ENCODE data around the gene GPR68. TPM values are rescaled to one million over a fixed set of nuclear protein-coding genes. Genes with fewer than 3 reads are reported as not detected.
"Not testable (repeated sequence)": the region's sequence is repeated elsewhere in the genome, so short reads cannot be mapped to it uniquely, and the experiment has no call there.

Gene GPR68
- total RNA-seq, 1 experiment from 2014 or later = not detected

GRCh38 chr14:91253795-91254323, 9.4 kb upstream of the GPR68 start:
- no peak overlapping the region for H3K27ac ChIP-seq

GRCh38 chr14:91252871-91253794, 8.6 kb upstream of the GPR68 start:
- Histone ChIP-seq H3K4me1 (replicated peaks) (peaks cover 5% of the 10 kb centered on the region), H3K27ac (no peak overlapping the region), H3K9me3 (replicated peaks) (no peaks in the 10 kb centered on the region), H3K4me3 (peak overlapping the region; percentile 37), H3K27me3 (replicated peaks) (peaks cover 4% of the 10 kb centered on the region), H3K36me3 (no peaks in the 10 kb centered on the region)
- DNase-seq (ENCODE audit: low read depth in 1 of 2, low spot score in 2 of 2) = no peak

More at GRCh38 chr14:91253795-91254323, 9.4 kb upstream of the GPR68 start:
- Histone ChIP-seq H3K27me3 (replicated peaks) (peaks cover 4% of the 10 kb centered on the region), H3K36me3 (no peaks in the 10 kb centered on the region), H3K9me3 (replicated peaks) (no peaks in the 10 kb centered on the region), H3K4me3 (peak overlapping the region; percentile 37), H3K4me1 (replicated peaks) (peaks cover 5% of the 10 kb centered on the region)
- DNase-seq (ENCODE audit: low read depth in 1 of 2, low spot score in 2 of 2) = no peak

GRCh38 chr14:91250912-91251311, 6.4 kb upstream of the GPR68 start:
- H3K36me3 ChIP-seq = no peaks in the 10 kb centered on the region
- peaks cover 5% of the 10 kb centered on the region for H3K4me1 ChIP-seq (replicated peaks)
- no peak overlapping the region for H3K27ac ChIP-seq
- no peak overlapping the region for H3K4me3 ChIP-seq
- H3K9me3 ChIP-seq (replicated peaks) = no peaks in the 10 kb centered on the region
- peaks cover 4% of the 10 kb centered on the region for H3K27me3 ChIP-seq (replicated peaks)
- DNase-seq (ENCODE audit: low read depth in 1 of 2, low spot score in 2 of 2) = no peak

GRCh38 chr14:91249841-91250616, 5.5 kb upstream of the GPR68 start:
- Histone ChIP-seq H3K36me3 (no peaks in the 10 kb centered on the region), H3K27me3 (replicated peaks) (peaks cover 4% of the 10 kb centered on the region), H3K9me3 (replicated peaks) (no peaks in the 10 kb centered on the region), H3K4me1 (replicated peaks) (peaks cover 5% of the 10 kb centered on the region), H3K4me3 (no peak overlapping the region), H3K27ac (no peak overlapping the region)
- no peak for DNase-seq (ENCODE audit: low read depth in 1 of 2, low spot score in 2 of 2)

- H3K9me3 ChIP-seq (replicated peaks) = no peaks in the 10 kb centered on the region
- no peaks in the 10 kb centered on the region for H3K36me3 ChIP-seq
- DNase-seq (ENCODE audit: low read depth in 1 of 2, low spot score in 2 of 2) = no peak
- no peak overlapping the region for H3K4me3 ChIP-seq
- H3K27ac ChIP-seq = no peak overlapping the region
- no peaks in the 10 kb centered on the region for H3K27me3 ChIP-seq (replicated peaks)
- H3K4me1 ChIP-seq (replicated peaks) = no peaks in the 10 kb centered on the region; the same call in 1 of the 2 replicates
Observed at GRCh38 chr14:91246051-91246852, 1.7 kb upstream of the GPR68 start.

- H3K9me3 ChIP-seq (replicated peaks); H3K27ac ChIP-seq; H3K36me3 ChIP-seq; H3K4me1 ChIP-seq (replicated peaks); H3K4me3 ChIP-seq; H3K27me3 ChIP-seq (replicated peaks); DNase-seq (ENCODE audit: low read depth in 1 of 2, low spot score in 2 of 2): not testable (repeated sequence)
Observed at GRCh38 chr14:91245616-91246015, 1.1 kb upstream of the GPR68 start.

- no peak overlapping the region for H3K27ac ChIP-seq
- no peak for DNase-seq (ENCODE audit: low read depth in 1 of 2, low spot score in 2 of 2)
- H3K27me3 ChIP-seq (replicated peaks) = no peaks in the 10 kb centered on the region
- H3K4me3 ChIP-seq = no peak overlapping the region
- H3K4me1 ChIP-seq (replicated peaks) = no peaks in the 10 kb centered on the region; the same call in 1 of the 2 replicates
- no peaks in the 10 kb centered on the region for H3K9me3 ChIP-seq (replicated peaks)
- no peaks in the 10 kb centered on the region for H3K36me3 ChIP-seq
Observed at GRCh38 chr14:91245029-91245428, 525 bp upstream of the GPR68 start.

- no peaks in the 10 kb centered on the region; the same call in 1 of the 2 replicates for H3K4me1 ChIP-seq (replicated peaks)
- no peaks in the 10 kb centered on the region for H3K36me3 ChIP-seq
- no peak overlapping the region for H3K27ac ChIP-seq
- H3K4me3 ChIP-seq = no peak overlapping the region
- no peaks in the 10 kb centered on the region for H3K27me3 ChIP-seq (replicated peaks)
- H3K9me3 ChIP-seq (replicated peaks) = no peaks in the 10 kb centered on the region
- DNase-seq (ENCODE audit: low read depth in 1 of 2, low spot score in 2 of 2) = no peak
Observed at GRCh38 chr14:91243074-91243471, 1.4 kb downstream of the GPR68 start.

- no peak for DNase-seq (ENCODE audit: low read depth in 1 of 2, low spot score in 2 of 2)
- Histone ChIP-seq H3K4me3 (no peak overlapping the region), H3K27me3 (replicated peaks) (no peaks in the 10 kb centered on the region)
Observed at GRCh38 chr14:91242635-91243034, 1.9 kb downstream of the GPR68 start.

GRCh38 chr14:91241863-91242262, 2.6 kb downstream of the GPR68 start:
- no peaks in the 10 kb centered on the region; the same call in 1 of the 2 replicates for H3K4me1 ChIP-seq (replicated peaks)
- no peak overlapping the region for H3K27ac ChIP-seq
- H3K36me3 ChIP-seq = no peaks in the 10 kb centered on the region
- no peaks in the 10 kb centered on the region for H3K27me3 ChIP-seq (replicated peaks)
- no peak for DNase-seq (ENCODE audit: low read depth in 1 of 2, low spot score in 2 of 2)
- no peak overlapping the region for H3K4me3 ChIP-seq
- no peaks in the 10 kb centered on the region for H3K9me3 ChIP-seq (replicated peaks)

More at GRCh38 chr14:91242635-91243034, 1.9 kb downstream of the GPR68 start:
- no peaks in the 10 kb centered on the region for H3K9me3 ChIP-seq (replicated peaks)
- no peaks in the 10 kb centered on the region for H3K36me3 ChIP-seq
- H3K27ac ChIP-seq = no peak overlapping the region
- no peaks in the 10 kb centered on the region; the same call in 1 of the 2 replicates for H3K4me1 ChIP-seq (replicated peaks)

- Histone ChIP-seq H3K27me3 (replicated peaks) (no peaks in the 10 kb centered on the region), H3K27ac (no peak overlapping the region), H3K9me3 (replicated peaks) (no peaks in the 10 kb centered on the region), H3K36me3 (no peaks in the 10 kb centered on the region), H3K4me3 (no peak overlapping the region), H3K4me1 (replicated peaks) (no peaks in the 10 kb centered on the region; the same call in 1 of the 2 replicates)
- DNase-seq (ENCODE audit: low read depth in 1 of 2, low spot score in 2 of 2) = no peak
Observed at GRCh38 chr14:91238661-91239060, 5.8 kb downstream of the GPR68 start.

- Histone ChIP-seq H3K27me3 (replicated peaks) (no peaks in the 10 kb centered on the region), H3K4me3 (no peak overlapping the region), H3K4me1 (replicated peaks) (no peaks in the 10 kb centered on the region; the same call in 1 of the 2 replicates), H3K36me3 (no peaks in the 10 kb centered on the region), H3K27ac (no peak overlapping the region), H3K9me3 (replicated peaks) (no peaks in the 10 kb centered on the region)
- DNase-seq (ENCODE audit: low read depth in 1 of 2, low spot score in 2 of 2) = no peak
Observed at GRCh38 chr14:91238085-91238484, 6.4 kb downstream of the GPR68 start.

- Histone ChIP-seq H3K4me3 (no peak overlapping the region), H3K9me3 (replicated peaks) (no peaks in the 10 kb centered on the region), H3K27ac (no peak overlapping the region), H3K36me3 (no peaks in the 10 kb centered on the region), H3K27me3 (replicated peaks) (no peaks in the 10 kb centered on the region), H3K4me1 (replicated peaks) (no peaks in the 10 kb centered on the region)
- DNase-seq (ENCODE audit: low read depth in 1 of 2, low spot score in 2 of 2) = no peak
Observed at GRCh38 chr14:91237219-91237618, 7.3 kb downstream of the GPR68 start.

Data from SJSA1 (cell line).